Aorta (tissue), 5 donors: Measurements from ENCODE around the gene ZNF605. TPM values are rescaled to one million over a fixed set of nuclear protein-coding genes. Genes with fewer than 3 reads are reported as not detected.

Experiments
- ATAC-seq: fragments of 200-7000 bp; cut with Tn5 transposase; one replicate; pipeline ENCODE4 v1.9.1; 2022; ENCODE audit warnings: moderate library complexity; ENCODE audit not compliant: low FRiP score
- DNase-seq, 2 donors: peaks; one replicate each; pipeline ENCODE4 v3.0.0-alpha.2; 2020
- H3K27ac ChIP-seq, 2 donors: one replicate each; pipeline ENCODE4 v1.5.1; 2013; ENCODE audit warnings: low read length in 2 of 2, mild to moderate bottlenecking in 2 of 2, moderate library complexity in 2 of 2, control low read depth in 1 of 2, inconsistent platforms in 1 of 2, low read depth in 1 of 2
- H3K27me3 ChIP-seq, 2 donors: one replicate each; pipeline ENCODE4 v1.6.1; 2013; ENCODE audit warnings: control low read depth in 1 of 2, low read length in 1 of 2, mild to moderate bottlenecking in 1 of 2, moderate library complexity in 1 of 2; ENCODE audit not compliant: insufficient read depth in 2 of 2, control insufficient read depth in 1 of 2
- H3K36me3 ChIP-seq, 2 donors: one replicate each; pipeline ENCODE4 v1.6.1; 2013; ENCODE audit warnings: control low read depth in 1 of 2, low read length in 1 of 2, mild to moderate bottlenecking in 1 of 2; ENCODE audit not compliant: insufficient read depth in 2 of 2, control insufficient read depth in 1 of 2
- H3K4me1 ChIP-seq, 2 donors: one replicate each; pipeline ENCODE4 v1.6.1; 2013; ENCODE audit warnings: low read length in 2 of 2, control low read depth in 1 of 2, mild to moderate bottlenecking in 1 of 2, moderate library complexity in 1 of 2; ENCODE audit not compliant: insufficient read depth in 2 of 2, control insufficient read depth in 1 of 2
- H3K4me3 ChIP-seq, 2 donors: one replicate each; pipeline ENCODE4 v1.5.1; 2013; ENCODE audit warnings: low read length in 2 of 2, control low read depth in 1 of 2, mild to moderate bottlenecking in 1 of 2
- H3K9me3 ChIP-seq: one replicate; pipeline ENCODE4 v1.6.1; 2013; ENCODE audit warnings: mild to moderate bottlenecking, low read length; ENCODE audit not compliant: control insufficient read depth
- WGBS, 2 donors: extraction: QIAGEN DNeasy Blood & Tissue Kit; methylation state at CpG; one replicate each; pipeline ENCODE4 v1.1.7; 2013; 5-methylcytosine and 5-hydroxymethylcytosine counted together
- intact Hi-C, 2 donors: fragments of 100-400 bp; cut with DNase I; formaldehyde crosslinking; loops; one replicate each; pipeline versions ENCODE4 v1.14.2 to v1.15.0; 2022
- polyA plus RNA-seq, 2 donors: library from polyadenylated mRNA; stranded (reverse); fragments of 200-250 nt; gene quantifications; one replicate each; pipeline ENCODE4 v1.2.3, GENCODE V29; 2013
- total RNA-seq, 2 donors: library from RNA; stranded (reverse); fragmentation: NEBNext Ultra II Directional; extraction: Animal tissue kit (Norgen Biotek cat#: 25700); gene quantifications; one replicate each; pipeline ENCODE4 v1.2.1, GENCODE V29; 2021
- donor health status: healthy with polysubstance abuse.
- donor health status: Bipolar disorder and iron deficiency.
- donor health status: DM: no; HTN: no; CAD: no.
- donor health status: DM: no; HTN: no; CAD: no.
- donor health status: DM: yes; HTN: yes; CAD: no.

ZNF605 gene
- total and polyA plus RNA-seq, 4 donors, result 1.0 to 19.4 (median 10.3) TPM

GRCh38 chr12:132952371-132953162, 3.5 kb downstream of the ZNF605 start:
- Histone ChIP-seq H3K4me1 (peaks cover 2 to 4% of the 10 kb centered on the region in 2 donors), H3K27me3 (no peaks in the 10 kb centered on the region), H3K27ac (no peak overlapping the region), H3K9me3 (peaks cover 35% of the 10 kb centered on the region), H3K36me3 (peaks cover 0 to 9% of the 10 kb centered on the region in 2 donors), H3K4me3 (no peak overlapping the region)
- ATAC-seq (no peak), DNase-seq (no peak)
- intact Hi-C loops, result no loop called here
- WGBS, 2 donors, result 97% methylated on average over 18 of the region's 18 CpGs

DNA sequence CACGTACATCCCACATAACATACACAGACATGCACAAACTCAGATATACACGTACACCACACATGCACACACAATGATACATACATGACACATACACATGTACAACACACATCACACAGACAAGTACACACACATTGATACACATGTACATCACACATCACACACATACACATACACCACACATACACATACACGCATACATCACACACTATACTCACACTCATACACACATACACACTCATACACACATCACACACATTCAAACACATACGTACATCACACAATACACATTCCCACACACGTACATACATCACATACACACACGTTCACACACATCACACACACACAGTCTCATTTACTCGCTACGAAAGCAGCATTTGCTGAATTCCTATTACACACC, 4.5 kb downstream of the ZNF605 start:
- H3K4me3 ChIP-seq, result no peak overlapping the region
- intact Hi-C loops, result no loop called here
- no peak for ATAC-seq
- H3K36me3 ChIP-seq, result peaks cover 0 to 9% of the 10 kb centered on the region in 2 donors
- no peak for DNase-seq
- peaks cover 39% of the 10 kb centered on the region for H3K9me3 ChIP-seq
- H3K27me3 ChIP-seq, result no peaks in the 10 kb centered on the region
- H3K4me1 ChIP-seq, result peaks cover 2 to 4% of the 10 kb centered on the region in 2 donors
- no peak overlapping the region for H3K27ac ChIP-seq
- WGBS, 2 donors, result 98% methylated on average over 8 of the region's 8 CpGs

DNA sequence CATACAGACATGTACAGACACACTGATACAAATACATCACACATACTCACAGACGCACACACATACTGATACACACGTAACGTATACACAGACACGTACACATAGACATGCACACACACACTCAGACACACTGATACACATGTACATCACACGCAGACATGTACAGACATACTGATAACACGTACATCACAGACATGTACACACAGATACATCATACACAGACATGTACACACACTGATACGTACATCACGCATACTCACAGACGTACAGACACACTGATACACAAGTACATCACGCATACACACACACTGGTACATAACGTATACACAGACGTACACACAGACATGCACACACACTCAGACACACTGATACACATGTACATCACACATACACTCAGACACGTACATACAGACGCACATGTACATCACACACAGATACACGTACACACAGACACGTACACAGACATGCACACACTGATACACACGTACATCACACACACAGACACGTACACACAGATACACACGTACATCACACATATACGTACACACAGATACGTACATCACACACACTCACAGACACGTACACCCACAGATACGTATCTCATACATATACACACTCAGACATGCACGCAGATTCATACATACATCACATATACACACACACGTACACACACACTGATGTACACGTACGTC, 5.1 kb downstream of the ZNF605 start:
- H3K4me3 ChIP-seq, result no peak overlapping the region
- H3K4me1 ChIP-seq, result peaks cover 2 to 4% of the 10 kb centered on the region in 2 donors
- H3K9me3 ChIP-seq, result peaks cover 43% of the 10 kb centered on the region
- intact Hi-C loops, result no loop called here
- H3K27ac ChIP-seq, result no peak overlapping the region
- WGBS, 2 donors, result 98 to 99% methylated on average over 27 of the region's 27 CpGs
- peaks cover 1 to 11% of the 10 kb centered on the region in 2 donors for H3K36me3 ChIP-seq
- DNase-seq (no peak), ATAC-seq (no peak)
- no peaks in the 10 kb centered on the region for H3K27me3 ChIP-seq

DNA sequence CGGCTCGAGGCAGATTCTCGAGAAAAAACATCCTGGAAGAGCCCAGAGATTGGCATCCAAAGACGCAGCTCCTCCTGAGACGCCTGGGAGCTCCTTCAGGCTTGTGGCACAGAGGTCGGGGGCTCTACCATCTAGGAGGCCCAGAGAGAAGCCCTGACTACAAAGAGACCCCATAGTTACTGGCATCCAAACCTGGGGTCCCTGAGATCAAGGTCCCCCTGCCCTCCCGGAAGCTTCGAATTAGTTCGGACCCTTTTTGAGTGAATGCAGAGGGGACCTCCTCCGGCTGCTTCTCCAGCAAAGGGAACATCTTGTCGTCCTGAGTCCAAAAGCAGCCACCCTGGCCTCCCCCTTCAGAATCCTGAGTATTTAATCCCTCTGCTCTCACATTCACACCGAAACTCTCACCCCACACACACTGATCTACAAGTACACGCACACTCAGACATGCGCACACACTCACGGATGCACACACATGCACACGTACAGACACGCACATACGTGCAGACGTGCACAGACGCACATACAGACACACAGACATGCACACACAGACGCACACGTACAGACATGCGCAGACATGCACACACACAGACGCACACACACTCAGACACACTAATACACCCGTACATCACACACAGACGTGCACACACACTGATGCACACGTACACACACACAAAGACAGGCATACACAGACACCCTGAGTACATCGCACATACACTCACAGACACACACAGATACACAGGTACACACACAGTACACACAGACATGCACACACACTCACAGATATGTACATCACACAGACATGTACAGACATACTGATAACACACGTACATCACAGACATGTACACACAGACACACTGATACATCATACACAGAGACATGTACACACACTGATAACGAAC, 5.9 kb downstream of the ZNF605 start:
- H3K4me3 ChIP-seq, result no peak overlapping the region
- 97 to 98% methylated on average over 30 of the region's 30 CpGs for WGBS, 2 donors
- ATAC-seq, result no peak
- H3K36me3 ChIP-seq, result peaks cover 7 to 14% of the 10 kb centered on the region in 2 donors
- no peaks in the 10 kb centered on the region for H3K27me3 ChIP-seq
- peaks cover 46% of the 10 kb centered on the region for H3K9me3 ChIP-seq
- intact Hi-C loops, result no loop called here
- no peak overlapping the region for H3K27ac ChIP-seq
- H3K4me1 ChIP-seq, result peaks cover 2 to 4% of the 10 kb centered on the region in 2 donors
- no peak for DNase-seq

- Histone ChIP-seq H3K9me3 (peaks cover 53% of the 10 kb centered on the region), H3K36me3 (peaks cover 11 to 20% of the 10 kb centered on the region in 2 donors), H3K27me3 (no peaks in the 10 kb centered on the region), H3K27ac (no peak overlapping the region), H3K4me3 (no peak overlapping the region), H3K4me1 (no peaks in the 10 kb centered on the region)
- no peak for DNase-seq
- ATAC-seq, result no peak
- 94 to 97% methylated on average over 29 of the region's 29 CpGs for WGBS, 2 donors
- intact Hi-C loops, result no loop called here
These were observed 7.7 kb downstream of the ZNF605 start for GRCh38 chr12:132948146-132949066.

GRCh38 chr12:132946246-132946820, 9.8 kb downstream of the ZNF605 start:
- WGBS, 2 donors, result 87 to 97% methylated on average over 8 of the region's 8 CpGs

GRCh38 chr12:132945806-132946205, 10.3 kb downstream of the ZNF605 start:
- Histone ChIP-seq H3K4me1 (no peaks in the 10 kb centered on the region), H3K36me3 (peaks cover 19 to 23% of the 10 kb centered on the region in 2 donors), H3K27ac (no peak overlapping the region), H3K4me3 (no peak overlapping the region), H3K9me3 (peaks cover 60% of the 10 kb centered on the region), H3K27me3 (no peaks in the 10 kb centered on the region)
- 94 to 98% methylated on average over 9 of the region's 9 CpGs for WGBS, 2 donors
- intact Hi-C loops, result no loop called here
- DNase-seq (no peak), ATAC-seq (no peak)

More at GRCh38 chr12:132946246-132946820, 9.8 kb downstream of the ZNF605 start:
- ATAC-seq, result no peak
- no peak for DNase-seq
- peaks cover 19 to 23% of the 10 kb centered on the region in 2 donors for H3K36me3 ChIP-seq
- H3K9me3 ChIP-seq, result peaks cover 61% of the 10 kb centered on the region
- no peaks in the 10 kb centered on the region for H3K27me3 ChIP-seq
- no peak overlapping the region for H3K4me3 ChIP-seq
- intact Hi-C loops, result no loop called here
- H3K27ac ChIP-seq, result no peak overlapping the region
- no peaks in the 10 kb centered on the region for H3K4me1 ChIP-seq
